Heart left ventricle (tissue), 16 donors: ENCODE data around the gene ODAD4. TPM values are rescaled to one million over a fixed set of nuclear protein-coding genes. Genes with fewer than 3 reads are reported as not detected.

ENCODE experiments used
- ATAC-seq, 4 donors: fragments of 200-7000 bp; cut with Tn5 transposase; one replicate each; pipeline ENCODE4 v1.9.1; 2020 to 2022; ENCODE audit warnings: moderate library complexity in 4 of 4, mild to moderate bottlenecking in 3 of 4, moderate number of reproducible peaks in 1 of 4
- DNase-seq, 5 donors: peaks; one replicate each; pipeline ENCODE4 v3.0.0-alpha.2; 2020
- H3K27ac ChIP-seq, 12 donors: fragments of 200-600 bp; sonication (generic) in 4 of 12; one replicate each; pipeline versions ENCODE4 v1.5.0 to v1.8.0; 2016 to 2022; ENCODE audit warnings: mild to moderate bottlenecking in 2 of 12
- H3K27me3 ChIP-seq, 9 donors: fragments of 200-600 bp; sonication (generic) in 2 of 9; one replicate each; pipeline versions ENCODE4 v1.5.1 to v1.8.0; 2016 to 2022; ENCODE audit warnings: mild to moderate bottlenecking in 3 of 9
- H3K36me3 ChIP-seq, 9 donors: fragments of 200-600 bp; sonication (generic) in 2 of 9; one replicate each; pipeline versions ENCODE4 v1.5.0 to v1.8.0; 2018 to 2022; ENCODE audit warnings: mild to moderate bottlenecking in 2 of 9
- H3K4me1 ChIP-seq, 12 donors: fragments of 200-600 bp; sonication (generic) in 4 of 12; one replicate each; pipeline versions ENCODE4 v1.5.0 to v1.8.0; 2016 to 2022; ENCODE audit warnings: mild to moderate bottlenecking in 3 of 12
- H3K4me3 ChIP-seq, 12 donors: fragments of 200-600 bp; sonication (generic) in 4 of 12; one replicate each; pipeline versions ENCODE4 v1.5.0 to v1.8.0; 2017 to 2022; ENCODE audit warnings: mild to moderate bottlenecking in 9 of 12, moderate library complexity in 4 of 12
- H3K9me3 ChIP-seq, 12 donors: fragments of 200-600 bp; sonication (generic) in 4 of 12; one replicate each; pipeline versions ENCODE4 v1.5.0 to v1.8.0; 2016 to 2022; ENCODE audit warnings: mild to moderate bottlenecking in 1 of 12
- CTCF ChIP-seq, 12 donors: fragments of 200-600 bp; sonication (generic) in 4 of 12; IDR thresholded peaks; one replicate each; pipeline versions ENCODE4 v1.5.0 to v1.8.0; 2018 to 2022; ENCODE audit warnings: antibody characterized with exemption in 12 of 12, mild to moderate bottlenecking in 5 of 12
- POLR2A ChIP-seq, 2 donors: fragments of 450-650 bp; IDR thresholded peaks; one replicate each; pipeline ENCODE4 v1.6.1; 2017; ENCODE audit warnings: antibody characterized with exemption in 2 of 2, mild to moderate bottlenecking in 2 of 2, moderate library complexity in 2 of 2
- WGBS, 4 donors: extraction: QIAGEN DNeasy Blood & Tissue Kit in 2 of 4; methylation state at CpG; one replicate each; pipeline versions ENCODE4 v1.1.5 to v1.1.7; 2013 to 2018; 5-methylcytosine and 5-hydroxymethylcytosine counted together
- intact Hi-C, 10 donors: fragments of 100-400 bp; cut with DNase I; formaldehyde crosslinking; loops; one replicate each; pipeline versions ENCODE4 v1.11.1 to v1.14.2; 2022
- polyA plus RNA-seq, 2 donors: library from polyadenylated mRNA; stranded (reverse); fragments of 200-250 nt; gene quantifications; one replicate each; pipeline ENCODE4 v1.2.3, GENCODE V29; 2013
- total RNA-seq, 9 donors: library from RNA; depleted of rRNA in 2 of 9; stranded (reverse); fragments of >200 nt in 2 of 9; fragmentation: NEBNext Ultra II Directional in 3 of 9; extraction: Animal tissue kit (Norgen Biotek cat#: 25700) in 3 of 9; gene quantifications; one replicate each; pipeline versions ENCODE4 v1.1.0 to v1.2.4, GENCODE V29; 2016 to 2023
- donor health status: ischemic (EF 13 %, LVEDD 7.1; RV severe dilation, severe dysfunction).
- donor health status: healthy with polysubstance abuse.
- donor health status: DM: no; HTN: yes; CAD: no.
- donor health status: DM: no; HTN: no; CAD: no.
- donor health status: ischemic (EF 25% LVEDD 6.9; RV normal size, moderate dysfunction).
- donor health status: ischemic (EF 25% LVEDD 5.7; RV mildly dilated, moderate dysfunction).
- donor health status: healthy.
- donor health status: DM: yes; HTN: yes; CAD: no.
- donor health status: ischemic (EF 35%, LVEDD 5.7; RV mildly dilated, moderate dysfunction).
- donor health status: nonischemic (EF 11% LVEDD 7.7; RV severe dilation, severe dysfunction).
- donor health status: DM: yes; HTN: yes; CAD: no.
- donor health status: PGD.
- donor health status: ischemic (EF 29% LVEDD 5.4; RV normal size, mild dysfunction).
- donor health status: nonischemic (EF 23%, LVEDD 6.1; RV moderate dilation, normal function).

The ODAD4 gene
- total and polyA plus RNA-seq, 11 donors: 0.38 to 1.2 (median 0.73) TPM; not detected in 1

- H3K27ac ChIP-seq: peak overlapping the region in 10 of 12 donors; percentile 19 to 63 (median 36)
- TF ChIP-seq POLR2A (IDR thresholded peaks at IDR 0.05) (no peak), CTCF (IDR thresholded peaks at IDR 0.05) (no peak)
- no peaks in the 10 kb centered on the region for H3K27me3 ChIP-seq
- H3K36me3 ChIP-seq: peaks cover 0 to 96% (median 79%) of the 10 kb centered on the region in 9 donors
- H3K9me3 ChIP-seq: no peaks in the 10 kb centered on the region
- peak overlapping the region in 1 of 12 donors; percentile 15 for H3K4me3 ChIP-seq
- H3K4me1 ChIP-seq: peaks cover 0 to 30% (median 20%) of the 10 kb centered on the region in 12 donors
- ATAC-seq: peak in 3 of 4 donors; percentile 3 to 27 (median 23)
- DNase-seq: peak in 1 of 5 donors; percentile 43
- WGBS, 4 donors: 57 to 68% (median 64%) methylated on average over 10 to 19 of the region's 19 CpGs
- intact Hi-C loops: no loop called here
Observed at GRCh38 chr17:41973408-41973811, 43.0 kb downstream of the ODAD4 start.

- Histone ChIP-seq H3K4me3 (no peak overlapping the region), H3K4me1 (peaks cover 0 to 24% (median 19%) of the 10 kb centered on the region in 12 donors), H3K9me3 (no peaks in the 10 kb centered on the region), H3K27ac (no peak overlapping the region), H3K27me3 (no peaks in the 10 kb centered on the region), H3K36me3 (peaks cover 0 to 96% (median 79%) of the 10 kb centered on the region in 9 donors)
- ATAC-seq: no peak
- 83 to 94% (median 85%) methylated on average over 6 of the region's 6 CpGs for WGBS, 4 donors
- TF ChIP-seq POLR2A (IDR thresholded peaks at IDR 0.05) (no peak), CTCF (IDR thresholded peaks at IDR 0.05) (no peak)
- DNase-seq: peak in 1 of 5 donors; percentile 18
- intact Hi-C loops: no loop called here
Observed at GRCh38 chr17:41974031-41974430, 43.6 kb downstream of the ODAD4 start.

GRCh38 chr17:41974658-41975057 is 44.2 kb downstream of the ODAD4 start:
- H3K9me3 ChIP-seq: no peaks in the 10 kb centered on the region

More at GRCh38 chr17:41974658-41975057, 44.2 kb downstream of the ODAD4 start:
- H3K4me1 ChIP-seq: peaks cover 0 to 24% (median 19%) of the 10 kb centered on the region in 12 donors
- no peak overlapping the region for H3K4me3 ChIP-seq
- no peak overlapping the region for H3K27ac ChIP-seq
- 78 to 90% (median 83%) methylated on average over 4 to 5 of the region's 5 CpGs for WGBS, 4 donors
- no peak for ATAC-seq
- TF ChIP-seq POLR2A (IDR thresholded peaks at IDR 0.05) (no peak), CTCF (IDR thresholded peaks at IDR 0.05) (no peak)
- peak in 1 of 5 donors; percentile 15 for DNase-seq
- H3K27me3 ChIP-seq: no peaks in the 10 kb centered on the region
- H3K36me3 ChIP-seq: peaks cover 0 to 96% (median 80%) of the 10 kb centered on the region in 9 donors
- intact Hi-C loops: no loop called here
